Limb (tissue), 2 donors: ENCODE results near the gene PLEKHF1.
A peak's percentile ranks its signal among the peaks of the same experiment; 100 is the strongest.
"Not testable (repeated sequence)": the region's sequence is repeated elsewhere in the genome, so short reads cannot be mapped to it uniquely, and the experiment has no call there.

Source experiments
- DNase-seq, 2 donors: peaks; one replicate each; pipeline ENCODE4 v3.0.0-alpha.2; 2016; ENCODE audit errors: extremely low spot score in 2 of 2

PLEKHF1 gene

GRCh38 chr19:29665215-29665825 lies at the start of gene PLEKHF1:
TSS of gene PLEKHF1 (plus strand) at chr19:29665461. CDS start at chr19:29673840, 8,379 bp downstream.
- DNase-seq: peak; percentile 75 to 91

GRCh38 chr19:29615891-29616425 lies 49.3 kb upstream of the PLEKHF1 start:
- DNase-seq: no peak

- DNase-seq: no peak
These were observed 48.7 kb upstream of the PLEKHF1 start for GRCh38 chr19:29616541-29616940.

GRCh38 chr19:29617366-29618266 lies 47.6 kb upstream of the PLEKHF1 start:
- no peak for DNase-seq

GRCh38 chr19:29618434-29618833 lies 46.8 kb upstream of the PLEKHF1 start:
- DNase-seq: no peak

- DNase-seq: no peak
These were observed 46.4 kb upstream of the PLEKHF1 start for GRCh38 chr19:29618871-29619270.

GRCh38 chr19:29620931-29621351 lies 44.3 kb upstream of the PLEKHF1 start:
- DNase-seq: no peak

GRCh38 chr19:29622166-29623070 lies 42.8 kb upstream of the PLEKHF1 start:
- no peak for DNase-seq

GRCh38 chr19:29623726-29624488 lies 41.4 kb upstream of the PLEKHF1 start:
- DNase-seq: no peak

GRCh38 chr19:29624489-29625185 lies 40.6 kb upstream of the PLEKHF1 start:
- no peak for DNase-seq

GRCh38 chr19:29625186-29625651 lies 40.0 kb upstream of the PLEKHF1 start:
- no peak for DNase-seq

GRCh38 chr19:29626386-29626785 lies 38.9 kb upstream of the PLEKHF1 start:
- DNase-seq: no peak

- DNase-seq: not testable (repeated sequence)
These were observed 38.4 kb upstream of the PLEKHF1 start for GRCh38 chr19:29626832-29627231.

- DNase-seq: no peak
These were observed 36.4 kb upstream of the PLEKHF1 start for GRCh38 chr19:29628661-29629385.

- no peak for DNase-seq
These were observed 35.3 kb upstream of the PLEKHF1 start for GRCh38 chr19:29629836-29630534.

- DNase-seq: no peak
These were observed 34.6 kb upstream of the PLEKHF1 start for GRCh38 chr19:29630655-29631054.

- DNase-seq: no peak
These were observed 33.8 kb upstream of the PLEKHF1 start for GRCh38 chr19:29631450-29631849.

- DNase-seq: no peak
These were observed 31.3 kb upstream of the PLEKHF1 start for GRCh38 chr19:29634002-29634401.
